SU-DHL-6 (cell line): ENCODE results near the gene LETM1.

Source experiments
- H2AFZ ChIP-seq: fragments of 200-600 bp; sonication (generic); 2 replicates; pipeline ENCODE4 v1.6.1; 2014; ENCODE audit warnings: low read depth, mild to moderate bottlenecking, moderate library complexity, mixed read lengths, antibody characterized with exemption, low read length; ENCODE audit not compliant: severe bottlenecking
- H3F3A ChIP-seq: fragments of 200-600 bp; shearing (Covaris generic); 2 replicates; pipeline ENCODE4 v1.6.0; 2016; ENCODE audit warnings: antibody characterized with exemption, mild to moderate bottlenecking; ENCODE audit not compliant: insufficient read depth
- H3K27ac ChIP-seq: fragments of 200-600 bp; sonication (generic); 2 replicates; pipeline ENCODE4 v1.5.1; 2016; ENCODE audit warnings: low read depth, mild to moderate bottlenecking, low read length, moderate library complexity, mixed read lengths
- H3K27me3 ChIP-seq: fragments of 200-600 bp; sonication (generic), shearing (Covaris generic); 2 replicates; pipeline ENCODE4 v1.6.0; 2014; ENCODE audit warnings: mild to moderate bottlenecking, low read length
- H3K36me3 ChIP-seq: fragments of 200-600 bp; sonication (generic); 2 replicates; pipeline ENCODE4 v1.6.1; 2014; ENCODE audit warnings: mild to moderate bottlenecking, low read length, mixed read lengths
- H3K4me2 ChIP-seq: fragments of 300-600, 200-600 bp; shearing (Covaris generic), sonication (generic); 2 replicates; pipeline ENCODE4 v1.6.0; 2014; ENCODE audit warnings: low read length, low read depth, mild to moderate bottlenecking; ENCODE audit not compliant: poor library complexity, severe bottlenecking
- H3K4me3 ChIP-seq: fragments of 200-600 bp; sonication (generic); 2 replicates; pipeline ENCODE4 v1.5.1; 2014; ENCODE audit warnings: antibody characterized with exemption, low read length, mild to moderate bottlenecking, mixed read lengths; ENCODE audit not compliant: insufficient read depth, poor library complexity, severe bottlenecking
- H3K79me2 ChIP-seq: fragments of 200-600 bp; sonication (generic); 2 replicates; pipeline ENCODE4 v1.6.1; 2014; ENCODE audit warnings: mild to moderate bottlenecking, low read length, moderate library complexity; ENCODE audit not compliant: insufficient read depth
- H3K9ac ChIP-seq: fragments of 200-600 bp; sonication (generic); 2 replicates; pipeline ENCODE4 v1.7.0; 2014; ENCODE audit warnings: mild to moderate bottlenecking, low read length
- H3K9me2 ChIP-seq: fragments of 200-600 bp; sonication (generic); replicated peaks from 2 replicates; pipeline ENCODE4 v1.6.1; 2014; ENCODE audit warnings: low read length; ENCODE audit not compliant: insufficient read depth
- H3K9me3 ChIP-seq: fragments of 200-600 bp; sonication (generic); 2 replicates; pipeline ENCODE4 v1.6.1; 2014; ENCODE audit warnings: low read length, mixed read lengths; ENCODE audit not compliant: insufficient read depth
- H4K20me1 ChIP-seq: fragments of 200-600 bp; sonication (generic); 2 replicates; pipeline ENCODE4 v1.6.1; 2014; ENCODE audit warnings: low read depth, mild to moderate bottlenecking, antibody characterized with exemption, low read length, moderate library complexity, mixed read lengths
- EZH2phosphoT487 ChIP-seq: fragments of 200-600 bp; sonication (generic), shearing (Covaris generic); conservative IDR thresholded peaks from 2 replicates; pipeline ENCODE4 v1.6.1; 2018; ENCODE audit warnings: mild to moderate bottlenecking, antibody characterized with exemption, low read length, moderate library complexity, mixed read lengths
- TF ChIP-seq, protein P1 (sequence below): fragments of 200-600 bp; sonication (generic); IDR thresholded peaks from one replicate; pipeline ENCODE4 v1.5.1; 2017; ENCODE audit warnings: antibody characterized with exemption, mild to moderate bottlenecking, low read length, moderate library complexity; ENCODE audit not compliant: insufficient read depth, poor library complexity, severe bottlenecking

The LETM1 gene

GRCh38 chr4:1855333-1856070 is 454 bp downstream of the LETM1 start:
- Histone ChIP-seq H2AFZ (peak overlapping the region; percentile 55), H3K27ac (peak overlapping the region; percentile 26), H3K9me2 (no peaks in the 10 kb centered on the region), H3K36me3 (no peaks in the 10 kb centered on the region), H3K4me2 (peak overlapping the region; percentile 67), H3K9me3 (no peaks in the 10 kb centered on the region), H3K9ac (peak overlapping the region; percentile 91), H3F3A (no peaks in the 10 kb centered on the region), H4K20me1 (no peaks in the 10 kb centered on the region), H3K79me2 (peaks cover 50% of the 10 kb centered on the region), H3K4me3 (peak overlapping the region; percentile 84), H3K27me3 (no peaks in the 10 kb centered on the region)
- TF ChIP-seq EZH2phosphoT487 = no peak
- TF ChIP-seq, protein P1, sequence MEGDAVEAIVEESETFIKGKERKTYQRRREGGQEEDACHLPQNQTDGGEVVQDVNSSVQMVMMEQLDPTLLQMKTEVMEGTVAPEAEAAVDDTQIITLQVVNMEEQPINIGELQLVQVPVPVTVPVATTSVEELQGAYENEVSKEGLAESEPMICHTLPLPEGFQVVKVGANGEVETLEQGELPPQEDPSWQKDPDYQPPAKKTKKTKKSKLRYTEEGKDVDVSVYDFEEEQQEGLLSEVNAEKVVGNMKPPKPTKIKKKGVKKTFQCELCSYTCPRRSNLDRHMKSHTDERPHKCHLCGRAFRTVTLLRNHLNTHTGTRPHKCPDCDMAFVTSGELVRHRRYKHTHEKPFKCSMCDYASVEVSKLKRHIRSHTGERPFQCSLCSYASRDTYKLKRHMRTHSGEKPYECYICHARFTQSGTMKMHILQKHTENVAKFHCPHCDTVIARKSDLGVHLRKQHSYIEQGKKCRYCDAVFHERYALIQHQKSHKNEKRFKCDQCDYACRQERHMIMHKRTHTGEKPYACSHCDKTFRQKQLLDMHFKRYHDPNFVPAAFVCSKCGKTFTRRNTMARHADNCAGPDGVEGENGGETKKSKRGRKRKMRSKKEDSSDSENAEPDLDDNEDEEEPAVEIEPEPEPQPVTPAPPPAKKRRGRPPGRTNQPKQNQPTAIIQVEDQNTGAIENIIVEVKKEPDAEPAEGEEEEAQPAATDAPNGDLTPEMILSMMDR = no peak

GRCh38 chr4:1854752-1855151 is 1.2 kb downstream of the LETM1 start:
- Histone ChIP-seq H3K4me3 (peak overlapping the region; percentile 84), H3F3A (no peaks in the 10 kb centered on the region), H3K79me2 (peaks cover 58% of the 10 kb centered on the region), H3K9me2 (no peaks in the 10 kb centered on the region), H3K4me2 (peak overlapping the region; percentile 67), H3K9me3 (no peaks in the 10 kb centered on the region), H4K20me1 (no peaks in the 10 kb centered on the region), H3K27ac (no peak overlapping the region), H3K36me3 (no peaks in the 10 kb centered on the region), H3K27me3 (no peaks in the 10 kb centered on the region), H2AFZ (no peak overlapping the region), H3K9ac (peak overlapping the region; percentile 91)
- TF ChIP-seq, protein P1 = no peak
- no peak for TF ChIP-seq EZH2phosphoT487

GRCh38 chr4:1852904-1853623 is 2.9 kb downstream of the LETM1 start:
- Histone ChIP-seq H4K20me1 (no peaks in the 10 kb centered on the region), H3K79me2 (peaks cover 64% of the 10 kb centered on the region), H3K9ac (no peak overlapping the region), H3K9me3 (no peaks in the 10 kb centered on the region), H3K9me2 (no peaks in the 10 kb centered on the region), H3F3A (no peaks in the 10 kb centered on the region), H3K36me3 (no peaks in the 10 kb centered on the region), H3K4me3 (no peak overlapping the region), H3K27me3 (no peaks in the 10 kb centered on the region), H3K4me2 (no peak overlapping the region), H3K27ac (no peak overlapping the region), H2AFZ (no peak overlapping the region)
- TF ChIP-seq, protein P1 = no peak
- no peak for TF ChIP-seq EZH2phosphoT487
